H9 (cell line): Measurements from ENCODE around the gene DNAJC1. TPM values are rescaled to one million over a fixed set of nuclear protein-coding genes. Genes with fewer than 3 reads are reported as not detected.

Source experiments
- DNase-seq: peaks from one replicate; pipeline ENCODE4 v3.0.0-alpha.2; 2017
- H2AFZ ChIP-seq: one replicate; pipeline ENCODE4 v1.6.1; 2013; ENCODE audit warnings: mild to moderate bottlenecking, low read length, control low read depth, moderate library complexity
- H2AK5ac ChIP-seq: 2 replicates; pipeline ENCODE4 v1.6.1; 2013; ENCODE audit warnings: low read length, control low read depth, mixed read lengths; ENCODE audit not compliant: insufficient read length
- H2BK120ac ChIP-seq: one replicate; pipeline ENCODE4 v1.6.1; 2013; ENCODE audit warnings: low read depth, mild to moderate bottlenecking, low read length, control low read depth, inconsistent platforms; ENCODE audit not compliant: poor library complexity, severe bottlenecking
- H2BK12ac ChIP-seq: 2 replicates; pipeline ENCODE4 v1.6.1; 2013; ENCODE audit warnings: low read length, control low read depth, mixed read lengths, low read depth; ENCODE audit not compliant: insufficient read length
- H2BK15ac ChIP-seq: 2 replicates; pipeline ENCODE4 v1.6.1; 2013; ENCODE audit warnings: low read depth, low read length, control low read depth
- H2BK20ac ChIP-seq: one replicate; pipeline ENCODE4 v1.6.1; 2013; ENCODE audit warnings: low read depth, mild to moderate bottlenecking, low read length, control low read depth, inconsistent platforms; ENCODE audit not compliant: poor library complexity, severe bottlenecking
- H2BK5ac ChIP-seq: 2 replicates; pipeline ENCODE4 v1.6.1; 2013; ENCODE audit warnings: low read length, control low read depth, mixed read lengths; ENCODE audit not compliant: insufficient read length
- H3K14ac ChIP-seq: 2 replicates; pipeline ENCODE4 v1.6.1; 2013; ENCODE audit warnings: low read length, control low read depth; ENCODE audit not compliant: insufficient read depth
- H3K18ac ChIP-seq: 2 replicates; pipeline ENCODE4 v1.6.1; 2013; ENCODE audit warnings: low read depth, mild to moderate bottlenecking, mixed read lengths, low read length, control low read depth; ENCODE audit not compliant: insufficient read length
- H3K23ac ChIP-seq: 2 replicates; pipeline ENCODE4 v1.6.1; 2013; ENCODE audit warnings: low read length, control low read depth, mixed read lengths, low read depth; ENCODE audit not compliant: insufficient read length
- H3K23me2 ChIP-seq: 2 replicates; pipeline ENCODE4 v1.6.1; 2013; ENCODE audit warnings: low read depth, mild to moderate bottlenecking, mixed read lengths, low read length, control low read depth; ENCODE audit not compliant: insufficient read length, poor library complexity, severe bottlenecking
- H3K27ac ChIP-seq: 2 replicates; pipeline ENCODE4 v1.5.1; 2013; ENCODE audit warnings: low read length, control low read depth, mixed read lengths, low read depth; ENCODE audit not compliant: insufficient read length
- H3K27me3 ChIP-seq: 2 replicates; pipeline ENCODE4 v1.6.1; 2013; ENCODE audit warnings: low read length, control low read depth, inconsistent platforms; ENCODE audit not compliant: insufficient read depth
- H3K4ac ChIP-seq: 2 replicates; pipeline ENCODE4 v1.6.1; 2013; ENCODE audit warnings: low read depth, mild to moderate bottlenecking, control low read depth, inconsistent platforms, low read length, moderate library complexity
- H3K4me1 ChIP-seq: 2 replicates; pipeline ENCODE4 v1.6.1; 2013; ENCODE audit warnings: low read length, control low read depth, inconsistent platforms; ENCODE audit not compliant: insufficient read depth
- H3K4me2 ChIP-seq: 2 replicates; pipeline ENCODE4 v1.6.1; 2013; ENCODE audit warnings: low read length, control low read depth, mixed read lengths; ENCODE audit not compliant: insufficient read length, insufficient read depth
- H3K56ac ChIP-seq: 2 replicates; pipeline ENCODE4 v1.6.1; 2013; ENCODE audit warnings: low read depth, mild to moderate bottlenecking, mixed read lengths, low read length, control low read depth; ENCODE audit not compliant: insufficient read length
- H3K79me1 ChIP-seq: 2 replicates; pipeline ENCODE4 v1.6.1; 2013; ENCODE audit warnings: low read depth, mild to moderate bottlenecking, moderate library complexity, low read length, control low read depth, inconsistent platforms; ENCODE audit not compliant: insufficient read depth, poor library complexity, severe bottlenecking
- H3K79me2 ChIP-seq: 2 replicates; pipeline ENCODE4 v1.6.1; 2013; ENCODE audit warnings: low read length, control low read depth, inconsistent platforms; ENCODE audit not compliant: insufficient read depth
- H3K9ac ChIP-seq: 2 replicates; pipeline ENCODE4 v1.6.1; 2013; ENCODE audit warnings: low read length, control low read depth, mixed read lengths; ENCODE audit not compliant: insufficient read length; ENCODE audit errors: extremely low read depth
- H3K9me3 ChIP-seq: one replicate; pipeline ENCODE4 v1.6.1; 2013; ENCODE audit warnings: low read depth, low read length, inconsistent platforms; ENCODE audit not compliant: control insufficient read depth
- H3T11ph ChIP-seq: one replicate; pipeline ENCODE4 v1.6.1; 2013; ENCODE audit warnings: mild to moderate bottlenecking, low read length, control low read depth, inconsistent platforms
- H4K20me1 ChIP-seq: one replicate; pipeline ENCODE4 v1.6.1; 2013; ENCODE audit not compliant: control insufficient read depth, insufficient read length, insufficient read depth
- H4K5ac ChIP-seq: 2 replicates; pipeline ENCODE4 v1.6.1; 2013; ENCODE audit warnings: low read depth, mild to moderate bottlenecking, mixed read lengths, low read length, control low read depth; ENCODE audit not compliant: insufficient read length
- H4K8ac ChIP-seq: replicated peaks from 2 replicates; pipeline ENCODE4 v1.6.1; 2013; ENCODE audit warnings: low read length, control low read depth, mixed read lengths, low read depth; ENCODE audit not compliant: insufficient read length
- H4K91ac ChIP-seq: 2 replicates; pipeline ENCODE4 v1.6.1; 2013; ENCODE audit warnings: low read depth, mild to moderate bottlenecking, moderate library complexity, mixed read lengths, low read length, control low read depth; ENCODE audit not compliant: insufficient read length
- H3K27ac Mint-ChIP-seq, 3 experiments: 2 replicates in 2 of 3; 3 replicates in 1 of 3; pipeline ENCODE4 v1.8.0; 2020 to 2021; ENCODE audit warnings: mixed read lengths in 3 of 3, mild to moderate bottlenecking in 1 of 3, moderate library complexity in 1 of 3
- H3K27me3 Mint-ChIP-seq: 2 replicates; pipeline ENCODE4 v1.8.0; 2021; ENCODE audit warnings: low read depth, mild to moderate bottlenecking, moderate library complexity, mixed read lengths
- H3K36me3 Mint-ChIP-seq, 3 experiments: 2 replicates in 2 of 3; 3 replicates in 1 of 3; pipeline ENCODE4 v1.8.0; 2020 to 2021; ENCODE audit warnings: low read depth in 3 of 3, mixed read lengths in 3 of 3; ENCODE audit not compliant: insufficient read depth in 1 of 3
- H3K4me1 Mint-ChIP-seq, 2 experiments: 2 replicates each; pipeline ENCODE4 v1.8.0; 2020; ENCODE audit warnings: mixed read lengths in 2 of 2
- H3K4me3 Mint-ChIP-seq, 2 experiments: 2 replicates in 1 of 2; 3 replicates in 1 of 2; pipeline ENCODE4 v1.8.0; 2020 to 2021; ENCODE audit warnings: mild to moderate bottlenecking in 2 of 2, mixed read lengths in 2 of 2, moderate library complexity in 1 of 2
- H3K9me3 Mint-ChIP-seq, 2 experiments: 2 replicates in 1 of 2; 3 replicates in 1 of 2; pipeline ENCODE4 v1.8.0; 2020; ENCODE audit warnings: mild to moderate bottlenecking in 2 of 2, mixed read lengths in 2 of 2, moderate library complexity in 1 of 2
- WGBS: extraction: QIAGEN DNeasy Blood & Tissue Kit; methylation state at CpG from one replicate; pipeline ENCODE4 v1.1.7; 2013; ENCODE audit warnings: missing lambda C conversion rate, low lambda C conversion rate, mixed read lengths; ENCODE audit not compliant: insufficient read length; ENCODE audit errors: extremely low coverage; 5-methylcytosine and 5-hydroxymethylcytosine counted together
- total RNA-seq: library from RNA; stranded (reverse); gene quantifications from 2 replicates; pipeline ENCODE4 v1.2.1, GENCODE V29; 2021
- TF ChIP-seq, protein P1 (sequence below): fragments of 200-600 bp; sonication (generic); conservative IDR thresholded peaks from 3 replicates; pipeline ENCODE4 v1.8.0; 2021; ENCODE audit warnings: antibody characterized with exemption, mild to moderate bottlenecking

DNAJC1 gene
- total RNA-seq, 1 experiment from 2014 or later, result 11.2 TPM

DNA sequence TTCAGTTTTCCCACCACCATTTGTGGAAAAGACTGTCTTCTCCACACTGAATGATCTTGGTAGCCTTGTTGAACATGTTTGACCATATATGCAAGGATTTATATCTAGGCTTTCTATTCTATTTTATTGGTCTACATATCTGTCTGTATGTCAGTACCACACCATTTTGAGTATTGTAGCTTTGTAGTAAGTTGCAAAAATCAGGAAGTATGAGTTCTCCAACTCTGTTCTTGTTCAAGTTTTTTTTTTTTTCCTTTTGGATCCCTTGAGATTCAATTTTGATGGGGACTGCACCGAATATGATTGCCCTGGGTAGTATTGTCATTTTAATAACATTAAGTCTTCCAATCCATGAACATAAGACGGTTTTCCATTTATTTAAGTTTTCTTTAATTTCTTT, 176.8 kb downstream of the DNAJC1 start:
- no peak overlapping the region for H3K18ac ChIP-seq
- H4K8ac ChIP-seq, result no peak overlapping the region
- peaks cover 38 to 57% (median 43%) of the 10 kb centered on the region in 3 experiments for H3K36me3 Mint-ChIP-seq
- H3K9ac ChIP-seq, result no peak overlapping the region
- H2BK5ac ChIP-seq, result no peak overlapping the region
- no peak overlapping the region for H3K4me3 Mint-ChIP-seq
- H3K4me2 ChIP-seq, result no peak overlapping the region
- peaks cover 57 to 61% of the 10 kb centered on the region in 2 experiments for H3K9me3 Mint-ChIP-seq
- no peaks in the 10 kb centered on the region for H3K27me3 Mint-ChIP-seq
- H3K56ac ChIP-seq, result no peak overlapping the region
- H2AFZ ChIP-seq, result no peak overlapping the region
- no peak overlapping the region for H2BK120ac ChIP-seq
- no peaks in the 10 kb centered on the region for H3K79me1 ChIP-seq
- peaks cover 8% of the 10 kb centered on the region for H3K9me3 ChIP-seq
- H3K27me3 ChIP-seq, result no peaks in the 10 kb centered on the region
- no peak overlapping the region for H2AK5ac ChIP-seq
- H3K4ac ChIP-seq, result no peak overlapping the region
- no peaks in the 10 kb centered on the region for H3K23me2 ChIP-seq
- H3T11ph ChIP-seq, result no peak overlapping the region
- no peak overlapping the region for H2BK15ac ChIP-seq
- H4K91ac ChIP-seq, result no peak overlapping the region
- H3K27ac ChIP-seq, result no peak overlapping the region
- H3K4me1 Mint-ChIP-seq, result no peaks in the 10 kb centered on the region
- DNase-seq, result no peak
- no peaks in the 10 kb centered on the region for H4K20me1 ChIP-seq
- H3K27ac Mint-ChIP-seq, result no peak overlapping the region
- TF ChIP-seq, protein P1, sequence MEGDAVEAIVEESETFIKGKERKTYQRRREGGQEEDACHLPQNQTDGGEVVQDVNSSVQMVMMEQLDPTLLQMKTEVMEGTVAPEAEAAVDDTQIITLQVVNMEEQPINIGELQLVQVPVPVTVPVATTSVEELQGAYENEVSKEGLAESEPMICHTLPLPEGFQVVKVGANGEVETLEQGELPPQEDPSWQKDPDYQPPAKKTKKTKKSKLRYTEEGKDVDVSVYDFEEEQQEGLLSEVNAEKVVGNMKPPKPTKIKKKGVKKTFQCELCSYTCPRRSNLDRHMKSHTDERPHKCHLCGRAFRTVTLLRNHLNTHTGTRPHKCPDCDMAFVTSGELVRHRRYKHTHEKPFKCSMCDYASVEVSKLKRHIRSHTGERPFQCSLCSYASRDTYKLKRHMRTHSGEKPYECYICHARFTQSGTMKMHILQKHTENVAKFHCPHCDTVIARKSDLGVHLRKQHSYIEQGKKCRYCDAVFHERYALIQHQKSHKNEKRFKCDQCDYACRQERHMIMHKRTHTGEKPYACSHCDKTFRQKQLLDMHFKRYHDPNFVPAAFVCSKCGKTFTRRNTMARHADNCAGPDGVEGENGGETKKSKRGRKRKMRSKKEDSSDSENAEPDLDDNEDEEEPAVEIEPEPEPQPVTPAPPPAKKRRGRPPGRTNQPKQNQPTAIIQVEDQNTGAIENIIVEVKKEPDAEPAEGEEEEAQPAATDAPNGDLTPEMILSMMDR, result no peak
- no peak overlapping the region for H3K14ac ChIP-seq
- no CpG with 5 or more reads among the region's 2 CpGs for WGBS
- no peak overlapping the region for H3K23ac ChIP-seq
- H2BK20ac ChIP-seq, result no peak overlapping the region
- no peak overlapping the region for H4K5ac ChIP-seq
- no peak overlapping the region for H2BK12ac ChIP-seq
- no peaks in the 10 kb centered on the region for H3K4me1 ChIP-seq
- no peaks in the 10 kb centered on the region for H3K79me2 ChIP-seq
